K562 (cell line): Measurements from ENCODE around the gene TP53I13. TPM values are rescaled to one million over a fixed set of nuclear protein-coding genes. Genes with fewer than 3 reads are reported as not detected.

Experiments
- ATF4 ChIP-seq: fragments of 450-650 bp; formaldehyde crosslinking; IDR thresholded peaks from 2 replicates; pipeline ENCODE4 v1.4.0; 2022; ENCODE audit warnings: mild to moderate bottlenecking, moderate library complexity
- CBX5 ChIP-seq: IDR thresholded peaks from 2 replicates; pipeline ENCODE4 v1.6.1; 2014; ENCODE audit warnings: low read depth, borderline replicate concordance
- CTCF ChIP-seq, 3 experiments: IDR thresholded peaks in 2 of 3; conservative IDR thresholded peaks in 1 of 3; 2 replicates each; pipeline ENCODE4 v1.5.1; 2011 to 2012; ENCODE audit warnings: low read length in 3 of 3, mild to moderate bottlenecking in 3 of 3, control low read depth in 2 of 3, improper control_type of control experiment in 1 of 3, inconsistent platforms in 1 of 3, low read depth in 1 of 3, mixed read lengths in 1 of 3, moderate library complexity in 1 of 3; ENCODE audit not compliant: insufficient read depth in 2 of 3
- E4F1 ChIP-seq: fragments of 250-450 bp; sonication (Bioruptor Pico); IDR thresholded peaks from 2 replicates; pipeline ENCODE4 v1.5.0; 2021; ENCODE audit warnings: mild to moderate bottlenecking, borderline replicate concordance
- HMG20A ChIP-seq: fragments of 450-650 bp; formaldehyde crosslinking; conservative IDR thresholded peaks from 2 replicates; pipeline ENCODE4 v1.4.0; 2020; ENCODE audit warnings: mild to moderate bottlenecking, mixed read lengths
- KDM1A ChIP-seq, 2 experiments: fragments of 450-650 bp; IDR thresholded peaks; 2 replicates each; pipeline ENCODE4 v1.6.1; 2016; ENCODE audit warnings: mild to moderate bottlenecking in 2 of 2
- MXD1 ChIP-seq: fragments of 250-450 bp; sonication (Bioruptor Pico); IDR thresholded peaks from 2 replicates; pipeline ENCODE4 v1.8.0; 2021; ENCODE audit warnings: borderline replicate concordance, mild to moderate bottlenecking, moderate library complexity; ENCODE audit not compliant: poor library complexity, severe bottlenecking
- SMARCC2 ChIP-seq: fragments of 450-650 bp; IDR thresholded peaks from 2 replicates; pipeline ENCODE4 v1.6.1; 2017; ENCODE audit warnings: antibody characterized with exemption, moderate library complexity, mild to moderate bottlenecking, low read depth
- ZNF41 ChIP-seq: fragments of 250-450 bp; sonication (Bioruptor Pico); conservative IDR thresholded peaks from 2 replicates; pipeline ENCODE4 v1.4.0; 2020; ENCODE audit warnings: mild to moderate bottlenecking
- ZNF436 ChIP-seq: fragments of 250-450, 450-650 bp; sonication (Bioruptor Pico); formaldehyde crosslinking; IDR thresholded peaks from 2 replicates; pipeline ENCODE4 v1.7.0; 2020; ENCODE audit warnings: mild to moderate bottlenecking
- ZNF57 ChIP-seq: fragments of 450-650 bp; formaldehyde crosslinking; IDR thresholded peaks from 2 replicates; pipeline ENCODE4 v1.4.0; 2020; ENCODE audit warnings: mild to moderate bottlenecking, moderate library complexity
- ZNF592 ChIP-seq: fragments of 450-650 bp; IDR thresholded peaks from 2 replicates; pipeline ENCODE4 v1.6.1; 2017; ENCODE audit warnings: antibody characterized with exemption, mild to moderate bottlenecking
- ZNF668 ChIP-seq: fragments of 250-450 bp; sonication (Bioruptor Pico); IDR thresholded peaks from 2 replicates; pipeline ENCODE4 v1.8.0; 2022; ENCODE audit warnings: mild to moderate bottlenecking, inconsistent platforms
- polyA plus RNA-seq, 8 experiments: library from polyadenylated mRNA; depleted of rRNA in 4 of 8; stranded (reverse) in 5 of 8; unstranded in 3 of 8; fragments of >200 nt; fragmentation: Nextera tagmentation in 2 of 8; fragmentation: Illumina TruSeq in 1 of 8; extraction: Ambion mirVana in 2 of 8; extraction: Trizol in 1 of 8; gene quantifications; 2 replicates each; pipeline versions ENCODE4 v1.2.1 to v1.2.3, GENCODE V29; 2011 to 2014; ENCODE audit warnings: inconsistent platforms in 1 of 8, missing spikeins in 1 of 8
- total RNA-seq, 7 experiments: library from RNA; depleted of rRNA in 6 of 7; stranded (reverse); fragments of >200 nt in 6 of 7; fragmentation: Illumina TruSeq in 2 of 7; extraction: Trizol in 2 of 7; gene quantifications; 2 replicates each; pipeline versions ENCODE4 v1.2.1 to v1.2.3, GENCODE V29; 2011 to 2021; ENCODE audit warnings: low replicate concordance in 1 of 7

Gene TP53I13
- total and polyA plus RNA-seq, 9 of the 15 experiments (the other 6 are each of a cell fraction or from before 2014, with no cell fraction given) = 0.08 to 28.3 (median 9.1) TPM

- TF ChIP-seq ZNF592 (no peak), ZNF668 (CRISPR knock-in tag) (no peak), MXD1 (CRISPR knock-in tag) (no peak), ZNF436 (CRISPR knock-in tag) (no peak), ATF4 (CRISPR knock-in tag) (no peak), KDM1A (IDR thresholded peaks at IDR 0.05) (no peak), CBX5 (no peak), SMARCC2 (no peak), E4F1 (CRISPR knock-in tag) (no peak), HMG20A (CRISPR knock-in tag) (no peak), ZNF41 (CRISPR knock-in tag) (no peak), CTCF (IDR thresholded peaks at IDR 0.05 in 2 of 3, conservative IDR thresholded peaks at IDR 0.05 in 1 of 3; ENCODE audit: insufficient read depth in 2 of 3, low read depth in 1 of 3, low read length in 3 of 3) (peak; percentile 86 to 89 (median 87)), ZNF57 (CRISPR knock-in tag) (no peak)
Measured at GRCh38 chr17:29579866-29580771, 11.6 kb downstream of the TP53I13 start (continued).
